ENCODE results near the gene FARS2.
"Not testable (repeated sequence)": the region's sequence is repeated elsewhere in the genome, so short reads cannot be mapped to it uniquely, and the experiment has no call there.

The FARS2 gene

DNA sequence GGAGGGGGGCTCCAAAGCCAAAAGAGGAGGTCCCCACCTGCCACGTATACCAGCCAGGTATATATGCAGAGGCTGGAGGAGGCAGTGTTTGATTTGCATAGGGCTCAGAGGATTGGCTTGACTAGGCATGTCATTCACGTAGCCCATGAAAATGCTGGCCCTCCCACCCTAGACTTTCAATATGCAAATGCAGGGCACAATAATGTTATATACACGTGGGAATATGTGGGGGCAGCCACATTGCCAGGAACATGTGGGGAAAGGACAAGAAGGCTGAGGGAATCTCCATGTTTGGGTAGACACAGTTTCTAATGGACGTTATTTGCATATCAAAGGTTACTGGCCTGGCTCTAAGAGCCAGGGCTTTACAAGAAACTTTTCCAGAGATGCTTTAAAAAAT lies 301.8 kb downstream of the FARS2 start:
- in situ Hi-C loops (cut with MboI; ENCODE audit: low sequenced_read_pairs): no loop called here

DNA sequence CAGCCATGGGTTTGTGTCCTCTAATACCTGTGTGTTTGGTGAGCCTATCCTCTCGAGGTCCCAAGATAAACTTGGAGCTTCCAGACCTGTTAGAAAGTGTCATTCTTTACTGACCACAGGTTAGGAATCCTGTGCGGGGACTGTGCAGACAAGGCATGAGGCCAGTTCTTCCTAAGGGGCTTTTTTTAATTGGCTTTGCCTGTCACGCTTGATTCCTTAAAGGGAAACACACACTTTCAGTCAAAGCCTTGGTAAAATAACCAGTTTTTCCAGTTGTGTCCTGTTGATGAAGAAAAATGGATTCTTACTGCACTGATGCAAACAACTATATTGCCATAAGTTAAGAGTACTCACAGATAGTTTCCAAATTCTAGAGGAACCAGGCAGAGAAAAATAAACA lies 303.4 kb downstream of the FARS2 start:
- in situ Hi-C loops (cut with MboI; ENCODE audit: low sequenced_read_pairs): not testable (repeated sequence)

DNA sequence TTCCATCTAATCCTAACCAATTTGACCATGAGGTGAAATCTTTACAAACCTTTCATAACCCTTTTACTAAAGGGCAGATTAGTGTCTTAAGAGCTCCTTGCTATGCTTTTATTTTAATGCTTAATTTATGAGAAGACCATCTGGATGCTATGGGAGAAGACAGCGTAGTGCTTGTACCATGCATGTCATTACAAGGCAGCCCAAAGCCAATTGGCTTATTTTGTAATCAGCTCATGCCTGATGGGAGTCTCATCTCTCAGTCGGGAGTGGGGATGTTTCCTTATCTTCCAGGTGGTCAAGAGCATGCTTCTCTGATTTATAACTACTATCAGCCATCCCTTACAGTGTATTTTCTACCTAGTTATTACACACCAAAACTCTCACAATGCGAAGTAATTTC lies 304.7 kb downstream of the FARS2 start:
- in situ Hi-C loops (cut with MboI; ENCODE audit: low sequenced_read_pairs): no loop called here

DNA sequence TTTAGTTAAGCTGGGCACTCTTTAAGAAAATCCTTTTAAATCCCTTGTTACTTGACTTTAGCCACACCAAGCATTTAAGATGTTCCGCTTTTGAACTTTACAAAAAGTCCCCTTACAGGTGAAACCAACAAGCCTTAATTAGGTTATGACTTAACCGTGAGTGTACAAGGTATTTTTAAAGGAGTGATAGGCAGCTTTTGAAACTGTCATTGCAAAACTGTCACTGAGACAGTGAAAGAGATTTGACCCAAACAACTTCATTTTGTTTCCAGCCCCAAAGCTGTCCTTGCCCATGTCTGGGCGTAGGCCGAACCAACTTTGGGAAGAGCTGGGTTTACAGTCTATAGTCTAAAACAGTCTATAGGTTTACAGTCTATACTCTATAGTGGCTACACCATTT lies 305.4 kb downstream of the FARS2 start:
- in situ Hi-C loops (cut with MboI; ENCODE audit: low sequenced_read_pairs): no loop called here

DNA sequence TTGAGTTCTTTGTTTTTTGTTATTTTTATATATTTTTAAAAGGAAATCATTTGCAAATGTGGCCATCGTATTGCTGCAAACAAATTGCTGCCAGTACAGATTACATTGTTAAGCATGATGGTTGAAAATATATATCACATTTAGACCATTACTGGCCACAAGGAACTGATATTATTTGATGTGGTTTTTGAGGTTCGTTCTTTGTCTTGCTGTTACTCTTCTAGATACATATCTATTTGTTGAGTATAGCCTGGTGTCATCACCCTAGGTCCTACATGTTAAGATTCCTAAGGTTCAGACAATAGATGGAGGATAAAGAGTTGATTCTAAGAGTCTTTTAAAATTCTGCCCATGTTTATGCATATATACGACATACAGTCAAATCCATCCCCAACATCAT lies 306.0 kb downstream of the FARS2 start:
- in situ Hi-C loops (cut with MboI; ENCODE audit: low sequenced_read_pairs): no loop called here

DNA sequence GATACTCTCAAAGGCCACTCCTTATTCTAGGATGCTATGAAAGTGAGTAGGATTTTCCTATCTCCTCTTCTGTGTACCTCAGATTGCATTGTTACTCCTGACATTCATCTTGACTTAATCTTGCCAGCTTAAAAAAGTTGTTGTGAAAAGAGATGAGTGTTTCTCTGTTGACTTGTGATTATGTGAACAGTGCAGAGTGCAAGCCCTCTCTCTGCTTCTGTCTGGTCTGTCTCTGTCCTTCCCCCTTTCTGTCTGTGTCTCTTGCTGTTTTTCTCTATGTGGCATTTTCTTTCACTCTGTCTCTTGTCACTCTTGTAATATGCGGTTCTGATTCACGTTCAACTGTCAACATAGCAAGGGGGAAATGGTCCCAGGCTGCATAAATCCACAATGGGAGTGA lies 306.6 kb downstream of the FARS2 start:
- in situ Hi-C loops (cut with MboI; ENCODE audit: low sequenced_read_pairs): no loop called here

DNA sequence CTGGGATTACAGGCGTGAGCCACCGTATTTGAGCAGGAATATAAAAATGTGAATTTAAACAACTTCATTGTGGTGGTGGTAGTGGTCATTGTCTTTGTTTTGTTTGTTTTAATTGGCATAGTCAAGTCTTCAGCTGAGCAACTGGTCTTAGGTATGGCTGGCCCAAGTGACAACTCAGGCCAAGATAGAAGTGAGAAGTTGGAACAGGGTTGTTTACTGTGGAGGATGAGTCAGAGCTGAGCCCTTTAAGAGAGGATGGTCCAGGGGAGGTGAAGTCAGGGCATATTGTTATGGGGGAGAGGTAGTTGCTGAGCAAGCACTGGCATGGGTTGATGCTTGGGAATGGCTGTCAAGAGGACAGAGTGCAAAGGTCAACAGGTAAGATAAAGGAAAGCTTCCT lies 308.2 kb downstream of the FARS2 start:
- in situ Hi-C loops (cut with MboI; ENCODE audit: low sequenced_read_pairs): no loop called here

DNA sequence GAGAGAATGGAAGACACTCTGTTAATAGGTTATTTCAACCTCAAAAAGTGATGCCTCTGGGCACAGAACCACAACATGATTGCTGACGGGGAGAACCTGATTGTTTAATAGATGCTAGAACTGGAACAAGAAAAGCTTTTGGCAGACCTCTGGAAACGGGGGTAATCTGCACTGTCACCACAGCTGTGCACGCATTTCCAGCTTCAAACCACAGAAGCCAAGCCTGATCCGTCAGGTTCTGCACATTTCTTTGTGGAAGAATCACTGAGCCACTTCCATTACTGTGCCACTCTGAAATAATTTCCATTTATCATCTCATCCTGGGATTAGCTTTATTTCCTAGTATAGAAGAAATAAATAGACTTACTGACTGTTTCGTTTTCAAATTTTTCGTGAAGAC lies 309.3 kb downstream of the FARS2 start:
- in situ Hi-C loops (cut with MboI; ENCODE audit: low sequenced_read_pairs): no loop called here

DNA sequence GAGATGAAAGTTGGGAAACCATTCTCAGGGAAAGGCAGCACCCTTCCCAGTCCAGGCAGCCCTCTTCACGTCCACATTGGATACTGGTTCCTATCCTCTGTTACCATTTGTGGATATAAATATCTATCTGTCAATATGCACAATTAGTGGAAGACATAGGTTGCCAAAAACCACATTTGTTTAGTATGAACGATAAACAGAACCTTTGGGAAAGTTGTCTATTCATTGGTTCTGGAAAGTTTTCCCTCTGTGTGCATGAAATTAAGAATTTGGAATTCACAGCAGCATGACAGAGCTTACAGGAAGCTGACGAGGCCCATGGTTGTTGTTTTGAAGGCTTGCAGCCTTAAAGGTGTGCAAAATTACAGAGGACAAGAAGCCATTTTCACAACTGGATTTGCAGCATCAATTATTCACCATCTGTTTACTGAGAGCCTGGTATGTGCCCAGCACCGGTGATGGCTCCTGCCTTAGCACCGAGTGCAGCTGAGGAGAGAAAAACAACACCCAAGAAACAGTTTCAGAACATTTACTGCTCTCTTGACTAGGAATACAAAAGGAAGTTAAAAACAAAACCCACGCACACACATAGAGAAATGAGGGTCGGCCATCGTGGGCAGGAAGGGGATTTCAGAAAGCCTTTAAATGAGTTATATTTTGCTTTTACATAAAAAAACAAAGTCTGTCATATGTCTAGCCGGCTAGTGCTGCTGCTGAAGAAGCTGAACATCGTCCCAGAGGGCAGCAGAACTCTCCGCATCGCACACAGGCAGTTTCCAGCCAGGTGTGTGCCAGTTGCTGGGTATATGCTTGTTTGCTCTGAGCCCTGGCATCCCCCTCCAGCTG lies 319.6 kb downstream of the FARS2 start:
- in situ Hi-C loops (cut with MboI; ENCODE audit: low sequenced_read_pairs): no loop called here

DNA sequence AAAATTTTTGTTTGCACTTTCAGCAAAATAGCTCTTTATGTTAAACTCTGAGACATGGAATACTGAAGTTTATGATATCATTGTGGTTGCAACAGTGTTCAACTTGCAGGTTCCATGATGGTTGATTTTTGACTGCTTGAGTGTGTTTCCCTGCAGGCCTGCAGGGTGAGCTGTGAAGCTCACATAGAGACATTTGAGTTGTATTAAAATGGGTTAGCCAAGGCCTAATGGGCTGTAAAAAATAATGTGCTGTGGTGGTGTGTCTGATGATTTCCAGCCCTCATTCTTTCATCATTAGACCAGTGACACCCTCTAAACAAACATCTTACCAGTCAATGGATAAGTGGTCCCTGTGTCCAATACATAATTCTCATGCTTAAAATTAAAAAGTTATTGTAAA lies 321.4 kb downstream of the FARS2 start:
- in situ Hi-C loops (cut with MboI; ENCODE audit: low sequenced_read_pairs): no loop called here

DNA sequence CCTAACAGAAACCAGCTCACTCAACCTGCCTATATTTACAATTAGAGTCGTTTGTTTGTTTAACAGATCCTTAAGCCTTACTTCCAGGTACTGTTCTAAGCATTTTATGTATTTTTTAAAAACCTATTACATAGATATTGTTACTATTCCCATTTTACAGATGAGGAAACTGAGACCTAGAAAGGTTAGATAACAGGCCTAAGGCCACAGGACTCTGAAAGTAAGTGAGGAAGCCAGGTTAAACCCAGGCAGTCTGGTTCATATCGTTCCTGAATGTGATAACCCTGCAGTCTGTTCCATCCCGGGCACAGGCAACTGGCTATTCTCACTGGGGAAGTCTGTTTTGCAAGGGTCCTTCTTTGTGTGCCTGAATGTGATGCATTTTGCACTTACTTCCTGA lies 322.2 kb downstream of the FARS2 start:
- in situ Hi-C loops (cut with MboI; ENCODE audit: low sequenced_read_pairs): no loop called here

DNA sequence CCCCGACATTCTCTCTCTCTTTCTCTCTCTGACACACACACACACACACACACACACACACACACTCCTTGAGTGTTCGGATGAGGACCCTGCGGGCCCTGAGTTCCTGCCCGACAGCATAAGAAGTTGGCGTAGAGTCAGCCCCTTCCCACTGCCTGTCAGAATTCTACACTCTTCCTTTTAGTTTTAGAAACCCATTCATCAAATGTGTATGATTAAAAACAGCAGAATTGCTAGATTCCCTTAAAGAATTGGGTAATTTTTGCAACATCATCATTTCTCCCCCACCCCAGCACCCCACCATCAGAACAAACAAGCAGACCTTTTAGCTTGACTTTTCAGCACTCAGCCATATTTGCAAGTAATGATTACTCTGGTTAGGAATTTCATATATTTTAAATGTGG lies 322.8 kb downstream of the FARS2 start:
- in situ Hi-C loops (cut with MboI; ENCODE audit: low sequenced_read_pairs): no loop called here

DNA sequence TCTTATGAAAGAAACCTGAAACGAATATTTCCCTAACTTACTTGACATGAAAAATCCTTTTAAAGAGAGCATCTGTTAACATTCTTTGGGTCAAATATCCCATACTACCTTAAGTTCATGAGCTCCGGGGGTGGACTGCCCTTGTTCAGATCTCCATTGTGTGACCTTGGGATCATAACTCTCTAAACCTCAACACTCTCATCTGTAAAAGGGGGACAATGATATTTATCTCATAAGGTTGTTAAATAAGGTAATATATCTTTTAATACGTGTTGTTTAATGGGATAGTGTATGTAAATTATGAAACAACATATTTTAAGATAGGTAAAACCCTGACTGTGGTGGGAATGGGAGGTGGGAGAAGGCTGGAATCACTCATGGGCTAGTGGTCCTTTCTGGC lies 326.3 kb downstream of the FARS2 start:
- in situ Hi-C loops (cut with MboI; ENCODE audit: low sequenced_read_pairs): no loop called here

DNA sequence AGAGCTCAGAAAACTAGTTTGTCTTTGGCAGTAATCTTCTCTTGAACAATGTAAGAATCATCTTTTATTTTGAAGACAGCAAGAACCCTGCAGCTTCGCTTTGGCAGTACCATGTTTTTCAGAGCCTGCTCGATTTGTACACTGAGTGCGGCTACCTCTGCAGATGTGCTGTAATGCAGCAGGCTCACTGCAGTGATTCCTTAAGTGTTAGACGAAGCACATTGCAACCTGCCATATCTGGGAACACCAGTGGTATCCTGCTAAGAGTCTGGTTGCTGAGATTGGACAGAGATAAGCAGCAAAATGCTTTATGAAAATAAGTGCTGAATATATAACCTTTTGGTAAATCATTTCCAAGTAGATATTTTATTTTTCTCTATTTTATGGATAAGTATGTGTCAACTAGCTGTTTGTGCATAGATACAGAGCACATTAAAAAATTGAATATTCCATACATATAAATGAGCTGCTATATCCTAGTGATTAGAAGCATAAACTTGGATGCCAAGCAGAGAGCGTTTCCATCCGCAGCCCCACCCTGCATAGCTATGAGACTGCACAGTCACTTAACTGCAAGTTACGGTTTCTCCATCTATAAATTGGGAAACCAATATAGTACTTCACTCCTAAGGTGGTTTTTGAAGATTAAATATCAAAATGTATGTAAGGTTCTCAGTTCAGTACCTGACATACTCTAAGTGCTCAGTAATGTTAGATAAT lies 328.3 kb downstream of the FARS2 start:
- in situ Hi-C loops (cut with MboI; ENCODE audit: low sequenced_read_pairs): no loop called here

DNA sequence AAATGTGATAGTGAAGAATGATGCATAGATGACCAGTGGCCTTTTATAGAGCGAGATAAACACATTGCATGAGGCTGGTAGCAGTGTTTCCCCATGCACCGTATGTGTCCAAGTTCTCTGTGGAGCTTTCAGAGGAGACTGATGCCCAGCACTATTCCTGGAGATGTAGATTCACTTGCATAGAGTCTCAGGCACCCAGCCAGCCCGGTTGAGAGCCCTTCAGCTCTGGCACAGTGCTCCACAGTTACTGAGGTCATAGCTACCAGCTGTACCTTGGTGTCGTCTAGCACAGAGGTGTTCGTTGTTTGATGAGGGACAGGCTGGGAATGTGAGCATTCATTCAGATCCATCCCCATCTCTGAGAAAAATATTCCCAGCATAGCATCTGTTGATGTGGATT lies 328.9 kb downstream of the FARS2 start:
- in situ Hi-C loops (cut with MboI; ENCODE audit: low sequenced_read_pairs): no loop called here

DNA sequence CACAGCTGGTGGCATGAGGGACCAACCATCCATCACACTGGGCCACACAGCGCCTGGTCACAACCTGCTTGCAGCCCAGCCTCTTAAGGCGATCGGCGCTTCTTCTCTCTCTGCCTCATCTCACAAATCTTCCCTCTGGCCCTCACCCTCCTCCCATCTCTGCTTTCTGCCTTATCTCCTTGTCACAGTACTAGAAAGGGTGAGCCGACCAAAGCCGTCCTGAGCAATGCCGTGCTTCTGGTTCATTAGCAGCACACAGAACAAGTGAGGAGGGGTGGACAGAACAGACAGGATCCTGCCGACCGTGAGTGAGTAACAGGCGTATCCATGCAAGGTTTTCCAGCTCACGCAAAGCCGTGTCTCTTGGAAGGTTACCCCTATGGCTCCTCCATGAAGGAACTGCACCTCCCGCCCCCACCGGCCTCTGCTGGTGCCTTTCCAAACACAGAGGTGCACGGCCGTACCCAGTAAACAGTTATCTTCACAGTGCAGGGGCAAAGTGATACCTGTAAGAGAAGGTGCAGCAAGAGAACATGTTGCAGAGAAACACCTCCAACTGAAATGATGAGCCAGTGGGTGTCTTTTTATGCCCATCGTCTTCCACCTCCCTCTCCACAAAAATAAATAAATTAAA lies 331.7 kb downstream of the FARS2 start:
- in situ Hi-C loops (cut with MboI; ENCODE audit: low sequenced_read_pairs): no loop called here

DNA sequence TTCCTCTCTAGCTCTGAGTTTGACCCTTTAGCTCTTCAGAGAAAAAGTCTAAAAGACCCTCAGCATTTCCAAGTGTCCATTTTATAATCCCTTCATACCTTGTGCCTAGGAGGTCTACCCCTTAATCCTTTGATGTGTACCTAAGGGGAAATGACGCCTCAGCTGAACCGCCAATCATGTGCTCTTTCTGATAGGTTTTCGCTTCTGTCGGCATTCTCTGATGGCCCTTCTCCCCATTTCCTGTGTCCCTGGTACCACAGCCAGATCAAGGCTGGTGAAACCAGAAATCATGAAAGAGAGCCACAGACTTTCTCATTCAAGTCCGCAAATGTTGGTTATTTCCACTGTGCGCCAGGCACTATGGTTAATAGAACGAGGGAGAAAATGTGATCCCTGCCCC lies 333.9 kb downstream of the FARS2 start:
- in situ Hi-C loops (cut with MboI; ENCODE audit: low sequenced_read_pairs): no loop called here

DNA sequence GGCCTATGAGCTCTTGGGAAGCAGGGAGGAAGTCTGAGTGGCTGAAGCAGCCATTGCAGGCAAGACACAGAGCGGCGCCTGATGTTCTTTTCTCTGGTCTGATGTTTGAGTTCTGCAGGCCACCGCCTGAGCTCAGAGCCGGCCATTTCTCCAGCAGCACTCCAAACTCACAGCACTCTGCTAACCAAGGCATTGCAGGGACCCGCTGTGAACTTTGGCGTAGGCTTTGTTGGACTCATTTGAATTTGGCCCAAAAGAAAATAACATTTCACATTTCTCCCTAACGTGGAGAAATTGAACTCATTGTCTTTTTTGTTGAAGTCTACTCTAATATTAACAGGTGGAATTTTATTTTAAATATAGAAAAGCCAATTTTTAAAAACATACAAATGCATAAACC lies 336.1 kb downstream of the FARS2 start:
- in situ Hi-C loops (cut with MboI; ENCODE audit: low sequenced_read_pairs): no loop called here

DNA sequence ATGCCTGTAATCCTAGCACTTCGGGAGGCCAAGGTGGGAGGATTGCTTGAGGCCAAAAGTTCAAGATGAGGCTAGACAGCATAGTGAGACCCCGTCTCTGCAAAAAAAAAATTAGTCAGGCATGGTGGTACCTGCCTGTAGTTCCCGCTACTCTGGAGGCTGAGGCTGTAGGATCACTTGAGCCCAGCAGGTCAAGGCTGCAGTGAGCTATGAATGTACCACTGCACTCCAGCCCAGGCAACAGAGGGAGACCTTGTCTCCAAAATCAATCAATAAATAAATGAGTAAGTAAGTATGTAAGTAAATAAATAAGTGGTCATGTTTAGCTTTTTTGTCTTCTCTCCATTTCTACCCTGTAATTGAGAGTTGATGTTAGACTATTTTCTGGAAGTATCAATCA lies 336.8 kb downstream of the FARS2 start:
- in situ Hi-C loops (cut with MboI; ENCODE audit: low sequenced_read_pairs): no loop called here

DNA sequence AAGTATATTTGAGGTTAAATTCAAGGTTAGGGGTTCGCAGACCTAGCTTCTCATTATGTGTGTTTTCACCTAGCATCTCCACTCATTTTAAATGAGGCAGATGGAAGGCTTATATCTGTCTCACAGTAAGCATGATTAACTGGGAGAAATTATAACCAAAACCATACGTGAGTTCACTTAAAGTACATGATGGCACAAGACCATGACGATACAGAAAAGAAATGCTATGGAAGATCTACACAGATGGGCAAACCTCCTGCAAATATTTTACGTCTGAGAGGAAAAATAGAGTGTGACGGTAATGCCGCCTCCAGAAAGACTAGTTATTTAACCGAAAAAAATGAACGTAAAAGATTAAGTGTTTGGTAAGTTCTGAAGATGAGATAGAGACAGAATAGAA lies 337.8 kb downstream of the FARS2 start:
- in situ Hi-C loops (cut with MboI; ENCODE audit: low sequenced_read_pairs): no loop called here

DNA sequence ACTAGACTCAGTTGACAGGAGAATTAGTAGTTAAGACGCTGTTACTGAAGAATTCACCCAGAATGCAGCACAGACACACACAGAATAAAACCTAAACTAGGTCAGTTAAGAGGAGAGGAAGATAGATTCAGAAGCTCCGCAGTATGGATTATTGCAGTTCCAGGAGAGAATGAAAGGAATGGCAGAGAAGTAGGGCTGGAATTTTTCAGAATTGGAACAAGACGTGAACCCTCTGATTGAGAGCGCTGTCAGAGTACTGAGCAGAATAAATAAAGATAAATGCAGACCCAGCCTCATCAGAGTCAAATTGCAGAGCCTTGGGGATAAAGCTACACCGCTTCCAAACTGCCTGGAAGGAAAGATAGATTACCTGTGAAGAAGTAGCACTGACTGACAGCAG lies 344.6 kb downstream of the FARS2 start:
- in situ Hi-C loops (cut with MboI; ENCODE audit: low sequenced_read_pairs): no loop called here

DNA sequence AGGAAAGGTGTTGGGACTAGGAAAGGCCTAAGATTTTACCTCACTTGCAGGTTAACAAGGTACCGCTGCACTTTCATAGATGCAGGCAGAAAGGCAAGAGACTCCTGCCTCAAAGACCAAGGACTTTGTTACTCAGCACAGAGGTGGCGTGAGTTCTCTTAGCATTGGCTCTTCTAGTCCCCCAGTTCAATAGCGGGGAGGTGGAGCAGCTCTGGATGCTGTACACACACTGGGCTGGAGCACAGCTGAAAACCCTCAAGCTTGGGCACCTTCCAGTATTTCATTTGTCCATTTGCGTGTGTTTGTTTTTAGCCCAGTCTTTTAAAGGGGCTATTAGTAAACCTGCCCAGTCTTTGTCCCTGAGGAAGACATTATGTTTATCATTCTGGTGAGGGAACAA lies 345.2 kb downstream of the FARS2 start:
- in situ Hi-C loops (cut with MboI; ENCODE audit: low sequenced_read_pairs): no loop called here
